Endothelial cell of umbilical vein (primary cell): ENCODE results near the gene SLC10A7. TPM values are rescaled to one million over a fixed set of nuclear protein-coding genes. Genes with fewer than 3 reads are reported as not detected.

Experiments used
- BruUV-seq: library from RNA; stranded (reverse); fragments of 400-500 nt; replicated peaks from 2 replicates; lab custom pipeline; 2021; lab: Mats Ljungman, UMichigan
- CTCF ChIA-PET: fragments of 300-600, 350-600 bp; sonication (Branson Sonifier 250); formaldehyde crosslinking; loops from one replicate; lab custom pipeline; 2021; ENCODE audit warnings: antibody characterized with exemption, inconsistent platforms; lab: Charles Lee
- POLR2A ChIA-PET: fragments of 300-600, 350-600 bp; sonication (Branson Sonifier 250); formaldehyde crosslinking; loops from one replicate; lab custom pipeline; 2021; ENCODE audit warnings: antibody characterized with exemption, inconsistent platforms; lab: Charles Lee
- DNase-seq: peaks from one replicate; pipeline ENCODE4 v3.0.0-alpha.2; 2011; ENCODE audit warnings: low read depth, low spot score
- FAIRE-seq: peaks from 2 replicates; lab custom pipeline; 2011; peaks lifted over from hg19 to GRCh38; lab: Jason Lieb, UNC
- H2AFZ ChIP-seq: 2 replicates; pipeline ENCODE4 v1.6.0; 2012; ENCODE audit warnings: low read depth, low read length, control low read depth, inconsistent platforms
- H3K27ac ChIP-seq: 2 replicates; pipeline ENCODE4 v1.5.1; 2011; ENCODE audit warnings: low read depth, mild to moderate bottlenecking, control low read depth, low read length, moderate library complexity; ENCODE audit not compliant: insufficient read depth
- H3K27me3 ChIP-seq, 2 experiments: 2 replicates each; pipeline versions ENCODE4 v1.6.0 to v1.6.1; 2011; ENCODE audit warnings: low read length in 2 of 2, mixed read lengths in 1 of 2; ENCODE audit not compliant: control insufficient read depth in 2 of 2, insufficient read depth in 2 of 2
- H3K36me3 ChIP-seq, 2 experiments: 2 replicates in 1 of 2; 3 replicates in 1 of 2; pipeline ENCODE4 v1.5.1; 2011; ENCODE audit warnings: low read length in 2 of 2, mild to moderate bottlenecking in 1 of 2, moderate library complexity in 1 of 2; ENCODE audit not compliant: control insufficient read depth in 2 of 2, insufficient read depth in 2 of 2; ENCODE audit errors: extremely low read depth in 1 of 2
- H3K4me1 ChIP-seq: 3 replicates; pipeline ENCODE4 v1.5.1; 2011; ENCODE audit warnings: mild to moderate bottlenecking, low read length; ENCODE audit not compliant: control insufficient read depth, insufficient read depth; ENCODE audit errors: extremely low read depth
- H3K4me2 ChIP-seq: 2 replicates; pipeline ENCODE4 v1.6.1; 2011; ENCODE audit warnings: low read length, control low read depth, mixed read lengths; ENCODE audit not compliant: insufficient read depth
- H3K4me3 ChIP-seq, 3 experiments: fragments of 200-600 bp in 1 of 3; sonication (generic), shearing (Covaris generic) in 1 of 3; replicated peaks in 1 of 3; 2 replicates each; pipeline ENCODE4 v1.5.1; 2011 to 2016; ENCODE audit warnings: control low read depth in 3 of 3, low read length in 3 of 3, mild to moderate bottlenecking in 2 of 3, inconsistent platforms in 1 of 3, low read depth in 1 of 3, moderate library complexity in 1 of 3; ENCODE audit not compliant: insufficient read depth in 1 of 3
- H3K79me2 ChIP-seq: 2 replicates; pipeline ENCODE4 v1.6.0; 2012; ENCODE audit warnings: low read length, inconsistent platforms; ENCODE audit not compliant: control insufficient read depth, insufficient read depth
- H3K9ac ChIP-seq: replicated peaks from 2 replicates; pipeline ENCODE3; 2011; ENCODE audit warnings: low read length, control low read depth; ENCODE audit not compliant: insufficient read depth; ENCODE audit errors: extremely low read depth
- H3K9me1 ChIP-seq: replicated peaks from 3 replicates; pipeline ENCODE4 v1.6.0; 2011; ENCODE audit warnings: mild to moderate bottlenecking, low read length; ENCODE audit not compliant: control insufficient read depth, insufficient read depth; ENCODE audit errors: extremely low read depth
- H3K9me3 ChIP-seq: replicated peaks from 2 replicates; pipeline ENCODE4 v1.5.1; 2012; ENCODE audit warnings: low read length, inconsistent platforms; ENCODE audit not compliant: control insufficient read depth, insufficient read depth
- H4K20me1 ChIP-seq: replicated peaks from 2 replicates; pipeline ENCODE3; 2011; ENCODE audit warnings: mild to moderate bottlenecking, low read length; ENCODE audit not compliant: control insufficient read depth, insufficient read depth; ENCODE audit errors: extremely low read depth
- EZH2 ChIP-seq: IDR thresholded peaks from 2 replicates; pipeline ENCODE4 v1.6.1; 2012; ENCODE audit warnings: borderline replicate concordance, low read depth, mild to moderate bottlenecking, moderate library complexity, low read length, inconsistent platforms; ENCODE audit not compliant: severe bottlenecking
- FOS ChIP-seq: IDR thresholded peaks from 2 replicates; pipeline ENCODE4 v1.6.1; 2011; ENCODE audit warnings: mild to moderate bottlenecking, low read length, moderate library complexity, borderline replicate concordance; ENCODE audit not compliant: insufficient read depth
- GATA2 ChIP-seq: IDR thresholded peaks from 2 replicates; pipeline ENCODE4 v1.7.0; 2011; ENCODE audit warnings: low read depth, mild to moderate bottlenecking, moderate library complexity, mixed read lengths, low read length; ENCODE audit not compliant: insufficient read length, insufficient read depth
- JUN ChIP-seq: IDR thresholded peaks from 2 replicates; pipeline ENCODE4 v1.6.1; 2011; ENCODE audit warnings: borderline replicate concordance, low read depth; ENCODE audit not compliant: insufficient read length, insufficient read depth
- MYC ChIP-seq: IDR thresholded peaks from one replicate; pipeline ENCODE4 v1.6.1; 2011; ENCODE audit warnings: mild to moderate bottlenecking, low read depth, low read length
- POLR2A ChIP-seq: IDR thresholded peaks from 2 replicates; pipeline ENCODE4 v1.6.1; 2012; ENCODE audit warnings: low read depth, mild to moderate bottlenecking, control low read depth, low read length
- POLR2AphosphoS5 ChIP-seq: IDR thresholded peaks from 2 replicates; pipeline ENCODE4 v1.6.1; 2012; ENCODE audit warnings: low read depth, mild to moderate bottlenecking, control low read depth, low read length, moderate library complexity; ENCODE audit not compliant: insufficient read depth
- dilution Hi-C: fragments of 300-500 bp; cut with MboI; formaldehyde crosslinking; loops from one replicate; pipeline ENCODE4 v1.15.0; 2019; ENCODE audit warnings: low sequenced_read_pairs; ENCODE audit not compliant: extremely low pct_ligation_motif_present
- intact Hi-C: fragments of 100-400 bp; cut with micrococcal nuclease; formaldehyde crosslinking; loops from one replicate; pipeline ENCODE4 v1.10.0; 2022
- polyA plus RNA-seq, 4 experiments: library from polyadenylated mRNA; depleted of rRNA in 3 of 4; stranded (reverse) in 3 of 4; unstranded in 1 of 4; fragments of >200 nt; gene quantifications; 2 replicates each; pipeline versions ENCODE4 v1.2.1 to v1.2.3, GENCODE V29; 2011 to 2012; ENCODE audit warnings: missing spikeins in 1 of 4
- total RNA-seq: library from RNA; stranded (reverse); gene quantifications from 2 replicates; pipeline ENCODE4 v1.2.3, GENCODE V29; 2021
- TF ChIP-seq, protein P1 (sequence below), 2 donors: IDR thresholded peaks; 1 replicate in 1 of 2; 2 replicates in 1 of 2; pipeline ENCODE4 v1.5.1; 2011; ENCODE audit warnings: low read length in 2 of 2, mild to moderate bottlenecking in 2 of 2, moderate library complexity in 2 of 2, control low read depth in 1 of 2, inconsistent platforms in 1 of 2, low read depth in 1 of 2; ENCODE audit not compliant: insufficient read depth in 1 of 2; ENCODE audit errors: extremely low read depth in 1 of 2
- TF ChIP-seq, protein P2 (sequence below): IDR thresholded peaks from 2 replicates; pipeline ENCODE4 v1.6.1; 2011; ENCODE audit not compliant: insufficient read depth, insufficient read length

The SLC10A7 gene
- total and polyA plus RNA-seq, 2 donors (not counting 3 experiments of a cell fraction or from before 2014, with no cell fraction given) = 13.6 to 20.4 TPM

DNA sequence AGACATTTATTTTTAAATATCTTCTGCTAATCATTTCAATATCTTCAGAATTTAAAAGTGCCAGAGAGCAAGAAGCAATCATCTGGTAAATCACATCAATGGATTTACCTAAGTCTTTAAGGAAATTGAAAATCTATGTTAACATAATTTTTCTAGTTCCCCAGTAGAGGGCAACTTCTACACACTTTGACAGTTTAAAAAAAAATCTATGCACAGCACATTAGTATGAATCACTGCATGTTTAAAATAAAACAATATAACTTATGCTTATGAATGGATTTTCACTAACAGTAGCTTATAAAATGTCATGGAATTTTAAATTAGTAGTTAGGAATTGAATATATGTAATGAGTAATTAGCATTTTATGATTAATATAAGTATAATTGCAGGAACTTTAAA, 180.9 kb downstream of the SLC10A7 start:
- intact Hi-C loops = loop anchor here (1.0 to 10.0 kb wide), 5 partner anchors 98 to 383 kb away; partner anchors contain the start of gene POU4F2
- DNase-seq = peak; percentile 37
- no peak overlapping the region for H3K27ac ChIP-seq
- H3K9ac ChIP-seq = peak overlapping the region; percentile 1
- no TSS peak for BruUV-seq
- no peaks in the 10 kb centered on the region for H3K9me1 ChIP-seq
- ChIA-PET POLR2A (no interaction called here), CTCF (interaction anchor here (1.1 to 4.1 kb wide), 10 partner anchors 12 to 756 kb away, joined by 3 to 56 read pairs (median 4); no protein-coding TSS in a partner anchor)
- no peak for FAIRE-seq
- dilution Hi-C loops = no loop called here
- no peaks in the 10 kb centered on the region for H3K27me3 ChIP-seq
- TF ChIP-seq MYC (no peak), FOS (peak; percentile 52), POLR2AphosphoS5 (no peak)
- TF ChIP-seq, protein P1, sequence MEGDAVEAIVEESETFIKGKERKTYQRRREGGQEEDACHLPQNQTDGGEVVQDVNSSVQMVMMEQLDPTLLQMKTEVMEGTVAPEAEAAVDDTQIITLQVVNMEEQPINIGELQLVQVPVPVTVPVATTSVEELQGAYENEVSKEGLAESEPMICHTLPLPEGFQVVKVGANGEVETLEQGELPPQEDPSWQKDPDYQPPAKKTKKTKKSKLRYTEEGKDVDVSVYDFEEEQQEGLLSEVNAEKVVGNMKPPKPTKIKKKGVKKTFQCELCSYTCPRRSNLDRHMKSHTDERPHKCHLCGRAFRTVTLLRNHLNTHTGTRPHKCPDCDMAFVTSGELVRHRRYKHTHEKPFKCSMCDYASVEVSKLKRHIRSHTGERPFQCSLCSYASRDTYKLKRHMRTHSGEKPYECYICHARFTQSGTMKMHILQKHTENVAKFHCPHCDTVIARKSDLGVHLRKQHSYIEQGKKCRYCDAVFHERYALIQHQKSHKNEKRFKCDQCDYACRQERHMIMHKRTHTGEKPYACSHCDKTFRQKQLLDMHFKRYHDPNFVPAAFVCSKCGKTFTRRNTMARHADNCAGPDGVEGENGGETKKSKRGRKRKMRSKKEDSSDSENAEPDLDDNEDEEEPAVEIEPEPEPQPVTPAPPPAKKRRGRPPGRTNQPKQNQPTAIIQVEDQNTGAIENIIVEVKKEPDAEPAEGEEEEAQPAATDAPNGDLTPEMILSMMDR (IDR thresholded peaks at IDR 0.05; ENCODE audit: extremely low read depth in 1 of 2, insufficient read depth in 1 of 2, low read depth in 1 of 2, low read length in 2 of 2) = peak; percentile 5 to 11
- no peaks in the 10 kb centered on the region for H3K79me2 ChIP-seq
- no peak overlapping the region for H3K4me2 ChIP-seq
- H3K4me1 ChIP-seq = peaks cover 20% of the 10 kb centered on the region
- H3K4me3 ChIP-seq = no peak overlapping the region
- no peaks in the 10 kb centered on the region for H3K9me3 ChIP-seq
- H2AFZ ChIP-seq = no peak overlapping the region
- H3K36me3 ChIP-seq = no peaks in the 10 kb centered on the region
- no peaks in the 10 kb centered on the region for H4K20me1 ChIP-seq

DNA sequence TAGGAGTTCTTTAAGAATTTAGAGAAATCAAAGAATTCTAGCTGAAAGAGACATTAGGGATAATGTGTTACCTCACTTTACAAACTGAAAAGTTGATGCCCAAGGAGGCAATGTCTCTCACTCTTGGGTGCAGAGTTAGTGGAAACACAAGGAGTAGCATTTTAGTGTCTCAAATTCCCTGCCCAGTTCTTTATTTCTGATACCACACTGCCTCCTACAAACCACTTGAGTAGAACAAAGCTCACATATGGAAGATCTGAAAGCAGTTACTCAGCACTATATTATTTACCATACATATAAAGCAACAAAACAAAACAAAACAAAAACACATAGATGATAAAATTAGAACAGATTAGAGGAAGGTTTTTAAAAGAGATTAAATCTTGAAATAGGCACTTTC, 183.2 kb downstream of the SLC10A7 start:
- Histone ChIP-seq H3K79me2 (no peaks in the 10 kb centered on the region), H2AFZ (no peak overlapping the region), H3K9me1 (no peaks in the 10 kb centered on the region), H3K9ac (no peak overlapping the region), H3K4me3 (no peak overlapping the region), H4K20me1 (no peaks in the 10 kb centered on the region), H3K4me2 (no peak overlapping the region), H3K4me1 (peaks cover 26% of the 10 kb centered on the region), H3K36me3 (no peaks in the 10 kb centered on the region), H3K27ac (no peak overlapping the region), H3K9me3 (no peaks in the 10 kb centered on the region), H3K27me3 (no peaks in the 10 kb centered on the region)
- DNase-seq (no peak), FAIRE-seq (no peak)
- intact Hi-C loops = loop anchor here (5.0 kb wide), 2 partner anchors 241 to 606 kb away; no protein-coding TSS in a partner anchor
- ChIA-PET CTCF (interaction anchor here (0.6 to 1.5 kb wide), 13 partner anchors 8 to 759 kb away, joined by 3 to 17 read pairs (median 3); no protein-coding TSS in a partner anchor), POLR2A (no interaction called here)
- BruUV-seq = no TSS peak
- dilution Hi-C loops = no loop called here
- TF ChIP-seq POLR2AphosphoS5 (no peak), FOS (no peak), POLR2A (no peak), EZH2 (no peak), JUN (no peak), MYC (no peak), GATA2 (no peak)
- TF ChIP-seq, protein P1 (IDR thresholded peaks at IDR 0.05; ENCODE audit: extremely low read depth in 1 of 2, insufficient read depth in 1 of 2, low read depth in 1 of 2, low read length in 2 of 2) = no peak
- TF ChIP-seq, protein P2, sequence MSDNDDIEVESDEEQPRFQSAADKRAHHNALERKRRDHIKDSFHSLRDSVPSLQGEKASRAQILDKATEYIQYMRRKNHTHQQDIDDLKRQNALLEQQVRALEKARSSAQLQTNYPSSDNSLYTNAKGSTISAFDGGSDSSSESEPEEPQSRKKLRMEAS = no peak
